ENCODE data around the gene FGD2.
A peak's percentile ranks its signal among the peaks of the same experiment; 100 is the strongest.

Gene FGD2

DNA sequence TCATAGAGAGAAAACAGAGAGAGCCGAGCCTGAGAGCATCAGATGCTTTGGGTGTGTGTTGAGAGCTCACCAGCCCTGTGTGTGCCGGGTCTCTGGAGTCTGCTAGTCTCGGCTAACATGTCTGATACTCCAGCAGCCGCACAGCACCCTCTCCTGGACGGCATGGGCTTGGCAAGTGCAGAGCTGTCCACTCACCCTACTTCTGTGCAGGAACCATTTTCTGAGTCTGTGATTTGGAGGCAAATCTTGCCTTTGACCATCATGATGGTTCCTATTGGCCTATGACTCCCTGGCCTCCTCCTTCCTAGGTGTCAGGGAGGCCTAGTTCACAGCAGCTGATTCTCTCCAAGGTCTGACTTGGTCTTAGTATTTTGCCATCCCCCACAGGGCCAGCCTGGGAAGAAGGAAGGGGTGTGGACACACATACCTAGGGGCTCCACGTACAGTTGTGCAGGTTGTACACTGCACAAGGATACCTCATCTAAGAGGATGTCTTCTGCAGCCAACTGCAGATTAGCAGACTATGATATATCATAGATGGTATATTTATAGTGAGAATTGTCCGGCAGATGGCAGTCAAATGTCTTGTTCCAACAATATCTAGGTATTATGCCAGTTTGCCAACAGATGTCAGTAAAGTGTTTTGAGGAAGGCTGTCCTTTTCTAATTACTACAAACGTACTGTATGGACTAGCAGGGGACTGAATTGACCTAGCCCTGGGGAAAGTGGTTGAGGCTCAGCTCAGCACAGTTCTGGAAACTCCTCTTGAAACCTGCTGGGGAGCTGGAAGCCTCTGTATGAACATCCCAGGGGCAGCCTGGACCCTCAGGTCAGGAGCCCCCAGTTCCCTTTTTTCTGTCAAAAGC lies 13.0 kb downstream of the FGD2 start:
- peak; percentile 88 to 91 for DNase-seq

DNA sequence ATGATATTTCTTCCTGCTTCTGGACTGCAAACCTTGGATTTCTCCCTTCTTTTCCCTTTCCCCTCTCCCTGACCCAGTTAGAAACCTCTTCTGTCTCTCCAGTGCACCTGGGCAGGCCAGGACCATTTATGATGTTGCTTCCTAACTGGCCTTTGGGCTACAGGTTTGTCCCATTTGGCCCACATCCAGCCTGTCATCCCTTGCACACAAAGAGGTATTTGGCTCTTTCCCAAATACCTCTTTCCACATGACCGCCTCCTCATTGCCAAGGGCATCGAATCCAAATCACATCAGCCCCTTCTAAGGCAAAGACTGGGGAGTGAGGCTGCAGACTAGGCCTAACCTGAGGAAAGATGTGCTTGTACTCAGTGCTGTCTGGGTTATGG lies 13.6 kb downstream of the FGD2 start:
- DNase-seq = no peak

DNA sequence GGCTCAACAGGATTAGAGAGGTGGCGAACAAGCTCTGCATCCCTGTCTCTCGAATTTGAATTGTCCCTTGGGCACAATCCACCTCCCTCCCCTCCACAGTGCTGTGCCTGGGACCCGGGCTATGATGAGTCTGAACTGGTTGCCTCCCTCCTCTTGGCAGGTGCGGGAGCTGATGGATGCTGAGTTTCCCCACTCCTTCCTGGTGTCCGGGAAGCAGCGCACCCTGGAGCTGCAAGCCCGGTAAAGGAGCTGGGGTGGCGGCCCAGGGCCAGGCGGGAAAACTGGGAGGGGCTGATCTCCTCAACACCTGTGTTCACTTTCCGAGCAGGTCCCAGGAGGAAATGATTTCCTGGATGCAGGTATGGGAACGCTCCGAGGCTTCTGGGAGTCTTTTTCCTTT lies 14.9 kb downstream of the FGD2 start:
- DNase-seq = no peak

DNA sequence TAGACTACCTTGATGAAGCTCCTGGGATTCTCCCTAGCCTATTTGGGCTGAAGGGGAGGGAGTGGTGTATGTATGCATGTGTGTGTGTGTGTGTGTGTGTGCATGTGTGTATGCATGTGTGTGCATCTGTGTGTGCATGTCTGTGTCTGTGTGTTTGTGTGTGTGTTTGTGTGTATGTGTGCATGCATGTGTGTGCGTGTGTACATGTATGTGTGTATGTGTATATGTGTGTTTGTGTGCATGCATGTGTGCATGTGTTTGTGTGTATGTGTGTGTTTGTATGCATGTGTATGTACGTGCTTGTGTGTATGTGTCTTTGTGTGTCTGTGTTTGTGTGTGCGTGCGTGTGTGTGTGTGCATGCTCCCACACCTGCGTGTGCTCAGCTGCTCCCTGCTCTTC lies 15.4 kb downstream of the FGD2 start:
- no peak for DNase-seq

DNA sequence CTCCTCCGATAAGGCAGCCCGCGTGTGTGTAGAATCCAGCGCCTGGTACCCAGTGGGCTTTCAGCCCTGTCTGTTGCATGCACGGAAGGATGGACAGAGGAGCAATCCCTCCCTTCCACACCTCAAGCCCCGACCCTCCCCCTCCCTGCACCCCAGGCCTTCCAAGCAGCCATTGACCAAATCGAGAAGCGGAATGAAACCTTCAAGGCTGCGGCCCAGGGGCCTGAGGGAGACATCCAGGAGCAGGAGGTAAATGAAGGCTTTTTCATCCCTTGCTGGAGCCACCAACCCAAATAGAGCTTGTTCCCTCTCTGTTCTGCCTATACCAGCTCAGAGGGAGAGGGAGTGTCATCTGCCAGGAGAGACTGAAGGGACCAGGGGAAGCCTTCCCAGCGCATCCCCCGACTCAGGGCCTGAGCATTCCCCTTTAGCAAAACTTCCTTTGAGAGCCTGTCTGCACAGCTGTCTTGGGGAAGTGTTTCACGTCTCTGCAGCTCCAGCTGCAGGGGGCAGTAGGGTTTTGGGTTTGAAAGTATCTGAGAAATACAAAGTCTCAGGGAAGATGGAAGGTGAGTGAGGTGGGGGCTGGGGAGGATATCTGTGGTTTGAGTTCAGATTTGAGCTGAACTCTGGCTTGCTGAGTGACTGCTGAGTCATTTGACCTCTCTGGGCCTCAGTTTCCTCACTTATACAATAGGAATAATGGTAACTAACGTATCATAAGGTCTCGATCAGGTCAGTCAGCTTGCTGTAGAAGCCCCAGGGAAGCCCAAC lies 16.1 kb downstream of the FGD2 start:
- DNase-seq = peak; percentile 73 to 87

DNA sequence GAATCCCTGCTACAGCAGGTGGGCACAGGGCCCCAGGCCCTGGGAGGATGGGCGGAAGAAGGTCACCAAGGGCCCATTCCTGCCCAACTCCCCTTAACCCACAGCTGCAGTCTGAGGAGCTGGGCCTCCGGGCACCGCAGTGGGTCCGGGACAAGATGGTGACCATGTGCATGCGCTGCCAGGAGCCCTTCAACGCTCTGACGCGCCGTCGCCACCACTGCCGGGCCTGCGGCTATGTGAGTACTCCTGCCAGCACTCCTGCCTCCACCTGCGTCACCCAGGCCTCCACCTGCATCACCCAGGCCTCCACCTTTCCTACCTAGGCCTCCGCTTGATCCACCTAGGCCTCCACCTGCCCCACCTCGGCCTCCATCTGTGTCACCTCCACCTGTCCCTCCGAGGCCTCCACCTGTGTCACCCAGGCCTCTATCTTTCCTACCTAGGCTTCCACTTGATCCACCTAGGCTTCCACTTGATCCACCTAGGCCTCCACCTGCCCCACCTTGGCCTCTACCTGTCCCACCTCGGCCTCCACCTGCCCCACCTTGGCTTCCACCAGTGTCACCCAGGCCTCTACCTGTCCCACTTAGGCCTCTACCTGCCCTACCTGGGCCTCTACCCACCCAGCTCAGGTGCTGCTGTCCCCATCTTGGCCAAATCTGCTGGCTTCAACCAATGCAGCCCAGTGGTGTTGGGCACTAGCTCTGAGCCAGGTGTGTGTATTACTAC lies 16.8 kb downstream of the FGD2 start:
- DNase-seq = no peak

DNA sequence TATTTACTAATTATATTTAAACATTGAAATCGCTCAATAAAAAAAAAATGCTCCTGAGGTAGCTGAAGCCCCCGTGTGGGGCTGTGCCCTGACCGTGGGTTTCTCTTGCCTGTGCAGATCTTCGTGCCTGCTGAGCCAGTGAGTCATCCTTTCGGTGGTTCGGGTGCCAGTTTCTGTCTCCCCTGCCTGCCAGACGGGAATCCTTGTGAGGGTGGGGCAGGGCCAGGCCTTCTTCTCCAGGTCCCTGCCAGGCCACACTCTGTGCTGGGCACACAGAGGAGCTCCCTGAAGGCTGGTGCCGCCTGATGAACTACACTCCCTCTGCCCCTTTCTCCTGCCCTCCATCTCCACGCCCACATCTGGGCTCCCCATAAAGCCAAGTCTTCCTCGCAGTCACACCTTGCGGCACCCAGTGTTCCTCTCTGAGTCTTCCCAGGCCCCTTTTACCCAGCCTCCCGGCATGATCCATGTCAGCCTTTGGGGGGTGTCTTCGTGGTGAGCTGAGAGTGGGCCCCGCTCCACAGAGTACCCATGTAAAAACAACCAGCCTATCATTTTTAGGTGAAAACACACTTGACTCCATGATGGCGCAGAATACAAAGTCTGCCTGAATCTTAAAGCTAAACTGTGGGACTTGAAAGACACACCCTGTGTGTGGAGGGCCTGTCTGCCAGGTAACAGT lies 19.3 kb downstream of the FGD2 start:
- peak in 1 of 2 donors; percentile 29 for DNase-seq

- DNase-seq = no peak
Observed at GRCh38 chr6:37025621-37026466, 20.4 kb downstream of the FGD2 start.

DNA sequence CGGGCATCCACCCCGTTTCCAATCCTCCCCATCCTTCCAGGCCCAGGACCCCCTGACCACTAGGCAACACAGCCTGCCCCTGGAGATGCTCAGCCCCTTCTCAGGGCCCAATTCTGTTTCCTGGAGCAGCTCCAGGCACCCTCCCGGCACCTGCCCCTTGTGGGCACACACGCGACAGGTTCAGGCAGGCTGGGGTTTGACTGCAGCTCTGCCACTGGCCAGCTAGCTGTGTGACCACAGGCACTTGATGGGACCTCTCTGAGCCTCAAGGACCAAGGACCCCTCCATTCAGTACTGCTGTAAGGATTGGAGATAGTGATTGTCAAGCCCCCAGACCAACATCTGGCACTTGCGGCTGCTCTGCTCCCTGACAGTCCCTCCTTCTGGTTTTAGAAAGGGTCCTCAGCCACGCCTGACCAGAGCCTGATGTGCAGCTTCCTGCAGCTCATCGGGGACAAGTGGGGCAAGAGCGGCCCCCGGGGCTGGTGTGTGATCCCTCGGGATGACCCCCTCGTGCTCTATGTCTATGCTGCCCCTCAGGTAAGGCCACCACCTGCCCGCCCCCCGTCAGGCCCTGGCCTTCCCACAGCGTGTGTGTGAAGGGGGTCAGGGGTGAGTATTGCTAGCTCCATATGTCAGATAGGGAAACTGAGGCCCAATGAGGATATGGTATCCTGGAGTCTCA lies 21.7 kb downstream of the FGD2 start:
- DNase-seq = no peak

GRCh38 chr6:37027811-37028469 lies 22.5 kb downstream of the FGD2 start:
- DNase-seq = no peak

- DNase-seq = peak; percentile 68 to 82
Observed at GRCh38 chr6:37029249-37029971, 24.0 kb downstream of the FGD2 start.

DNA sequence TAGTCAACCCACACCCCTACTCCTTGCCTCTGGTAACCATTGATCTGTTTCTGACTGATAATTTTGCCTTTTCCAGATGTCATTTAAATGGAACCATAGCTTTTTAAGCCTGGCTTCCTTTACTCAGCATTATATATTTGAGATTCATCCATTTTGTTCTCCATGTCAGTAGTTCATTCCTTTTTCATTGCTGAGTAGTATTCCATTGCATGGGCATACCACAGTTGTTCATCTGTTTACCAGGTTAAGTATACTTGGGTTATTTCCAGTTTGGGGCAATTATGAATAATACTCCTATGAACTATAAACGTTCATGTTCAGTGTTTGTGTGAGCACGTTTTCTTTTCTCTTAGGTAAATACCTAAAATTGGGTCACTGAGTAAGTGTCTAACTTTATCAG lies 25.1 kb downstream of the FGD2 start:
- no peak for DNase-seq

DNA sequence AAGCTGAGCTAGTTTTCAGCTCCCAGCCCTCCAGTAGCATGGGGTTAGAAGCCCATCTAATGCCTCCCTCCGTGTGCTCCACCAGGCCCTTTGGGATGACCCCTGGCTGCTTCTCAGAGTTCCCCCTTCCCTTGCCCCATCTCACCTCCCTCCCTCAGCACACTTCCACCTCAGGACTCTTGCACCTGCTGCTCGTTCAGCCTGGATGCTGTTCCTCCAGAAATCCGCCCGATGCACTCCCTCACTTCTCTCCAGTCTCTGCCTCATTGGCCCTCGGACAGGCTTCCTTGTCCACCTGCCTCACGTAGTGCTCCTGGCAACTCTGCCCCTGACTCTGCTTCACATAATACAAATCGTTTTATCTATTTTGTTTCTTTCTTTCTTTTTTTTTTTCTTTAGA lies 26.8 kb downstream of the FGD2 start:
- no peak for DNase-seq

DNA sequence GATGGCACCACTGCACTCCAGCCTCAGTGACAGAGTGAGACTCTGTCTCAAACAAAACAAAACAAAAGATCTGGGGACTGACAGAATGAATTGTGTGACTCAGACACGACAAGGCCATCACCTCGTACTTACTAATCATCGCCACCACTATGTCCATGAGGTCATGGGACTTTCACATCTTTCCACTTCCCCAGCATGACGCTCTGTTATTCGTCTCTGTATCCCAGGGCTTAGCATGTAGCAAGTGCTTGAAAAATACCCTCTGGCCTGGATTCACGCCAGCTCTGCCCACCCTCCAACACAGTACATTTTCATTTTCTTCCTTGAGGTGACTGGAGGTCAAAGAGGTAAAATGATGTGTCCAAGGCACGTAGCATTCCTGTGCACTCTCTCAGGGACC lies 27.8 kb downstream of the FGD2 start:
- peak in 1 of 2 donors; percentile 41 for DNase-seq

- no peak for DNase-seq
Observed at GRCh38 chr6:37033819-37034795, 28.7 kb downstream of the FGD2 start.

GRCh38 chr6:37036146-37036545 lies 30.7 kb downstream of the FGD2 start:
- DNase-seq = no peak

DNA sequence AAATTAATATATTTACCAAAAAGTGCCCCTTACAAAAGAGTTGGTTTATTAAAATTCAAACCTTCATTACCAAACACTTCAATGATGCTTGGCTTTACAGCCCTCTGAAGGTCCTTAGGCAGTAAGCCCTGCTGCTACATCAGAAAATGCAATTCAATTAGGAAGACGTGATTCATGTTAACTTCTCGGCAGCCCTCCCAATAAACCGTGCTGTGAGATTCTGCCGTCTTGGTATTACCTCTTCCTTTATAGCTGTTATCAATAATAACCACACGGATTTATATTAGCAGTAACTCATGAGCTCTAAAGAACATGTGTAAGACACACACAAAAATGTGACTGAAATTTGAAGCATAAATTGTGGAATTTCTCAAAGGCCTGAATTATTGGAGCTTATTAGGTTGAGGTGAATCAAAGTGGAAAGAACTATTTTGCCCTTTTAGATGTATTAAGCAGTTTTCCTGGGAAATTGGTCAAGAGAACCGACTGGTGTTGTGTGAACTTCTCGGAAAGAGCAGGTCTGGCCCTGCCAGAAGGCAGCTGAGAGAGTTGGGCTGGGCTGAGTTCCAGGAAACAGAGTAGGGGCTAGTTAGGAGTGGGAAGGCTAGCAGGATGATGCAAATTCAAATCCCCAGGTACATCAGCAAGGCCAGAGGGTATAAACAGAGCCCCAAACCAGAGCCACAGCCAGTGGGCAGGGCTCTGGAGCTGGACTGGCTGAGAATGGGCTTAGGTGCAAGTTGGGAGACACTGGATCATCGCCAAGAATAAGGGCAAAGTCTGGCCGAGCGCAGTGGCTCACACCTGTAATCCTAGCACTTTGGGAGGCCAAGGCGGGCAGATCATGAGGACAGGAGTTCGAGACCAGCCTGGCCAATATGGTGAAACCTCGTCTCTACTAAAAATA lies 33.1 kb downstream of the FGD2 start:
- no peak for DNase-seq

GRCh38 chr6:37039958-37040357 lies 34.5 kb downstream of the FGD2 start:
- no peak for DNase-seq
